HEK293 (cell line): ENCODE measurements around the gene IFNA7.

Experiments used
- KLF16 ChIP-seq: fragments of 450-650 bp; formaldehyde crosslinking; IDR thresholded peaks from 2 replicates; pipeline ENCODE4 v1.5.1; 2017; ENCODE audit warnings: missing biosample characterization, missing genetic modification characterization
- SP2 ChIP-seq: fragments of 450-650 bp; formaldehyde crosslinking; IDR thresholded peaks from 2 replicates; pipeline ENCODE4 v1.5.1; 2016; ENCODE audit warnings: missing biosample characterization, missing genetic modification characterization
- TCF7L2 ChIP-seq: IDR thresholded peaks from 2 replicates; pipeline ENCODE4 v1.6.1; 2011; ENCODE audit warnings: low read depth, mild to moderate bottlenecking, inconsistent platforms, low read length, moderate library complexity, borderline replicate concordance
- YY1 ChIP-seq: fragments of 450-650 bp; formaldehyde crosslinking; IDR thresholded peaks from 2 replicates; pipeline ENCODE4 v1.5.1; 2018; ENCODE audit warnings: missing biosample characterization, missing genetic modification characterization
- ZFHX2 ChIP-seq: fragments of 450-650 bp; formaldehyde crosslinking; conservative IDR thresholded peaks from 2 replicates; pipeline ENCODE4 v1.5.1; 2016; ENCODE audit warnings: missing biosample characterization, missing genetic modification characterization
- ZNF184 ChIP-seq: fragments of 450-650 bp; IDR thresholded peaks from 2 replicates; pipeline ENCODE4 v1.5.1; 2018; ENCODE audit warnings: missing biosample characterization, mild to moderate bottlenecking, missing genetic modification characterization
- ZNF707 ChIP-seq: fragments of 450-650 bp; formaldehyde crosslinking; IDR thresholded peaks from 2 replicates; pipeline ENCODE4 v1.5.1; 2016; ENCODE audit warnings: missing biosample characterization, missing genetic modification characterization
- TF ChIP-seq, protein P1 (sequence below): fragments of 450-650 bp; formaldehyde crosslinking; IDR thresholded peaks from 2 replicates; pipeline ENCODE4 v1.5.1; 2016; ENCODE audit warnings: missing biosample characterization, missing genetic modification characterization
- TF ChIP-seq, protein P2 (sequence below): fragments of 450-650 bp; formaldehyde crosslinking; IDR thresholded peaks from 2 replicates; pipeline ENCODE4 v1.5.1; 2016; ENCODE audit warnings: missing biosample characterization, missing genetic modification characterization
- TF ChIP-seq, protein P3 (sequence below): fragments of 450-650 bp; formaldehyde crosslinking; IDR thresholded peaks from 2 replicates; pipeline ENCODE4 v1.5.1; 2017; ENCODE audit warnings: missing biosample characterization, missing genetic modification characterization
- TF ChIP-seq, protein P4 (sequence below): fragments of 450-650 bp; formaldehyde crosslinking; IDR thresholded peaks from 2 replicates; pipeline ENCODE4 v1.5.1; 2016; ENCODE audit warnings: missing biosample characterization, missing genetic modification characterization
- TF ChIP-seq, protein P5 (sequence below): fragments of 450-650 bp; formaldehyde crosslinking; IDR thresholded peaks from 2 replicates; pipeline ENCODE4 v1.5.1; 2017; ENCODE audit warnings: missing biosample characterization, missing genetic modification characterization
- TF ChIP-seq, protein P6 (sequence below): IDR thresholded peaks from 2 replicates; pipeline ENCODE4 v1.6.1; 2011; ENCODE audit warnings: mild to moderate bottlenecking, low read depth, low read length, borderline replicate concordance

DNA sequence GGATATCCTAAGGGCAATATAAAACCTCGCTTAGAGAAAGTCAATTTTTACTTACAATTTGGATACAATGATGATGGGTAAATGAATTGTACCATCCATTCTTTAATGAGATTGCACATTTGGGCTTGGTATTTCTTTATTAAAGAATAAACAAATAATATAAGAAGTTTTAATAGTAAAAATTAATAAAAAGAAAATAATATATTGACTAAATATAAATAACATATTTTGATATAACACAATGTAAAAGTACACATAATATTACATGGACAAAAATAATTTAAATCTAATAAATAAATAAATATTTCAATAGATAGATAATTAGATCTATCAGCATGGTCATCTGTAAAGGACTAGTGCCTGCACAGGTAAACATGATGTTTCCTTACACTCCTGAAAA is 36.5 kb downstream of the IFNA7 start:
- no peak for TF ChIP-seq ZNF184 (tag by site-specific recombination)
- TF ChIP-seq SP2 (tag by site-specific recombination) = no peak
- TF ChIP-seq, protein P1, sequence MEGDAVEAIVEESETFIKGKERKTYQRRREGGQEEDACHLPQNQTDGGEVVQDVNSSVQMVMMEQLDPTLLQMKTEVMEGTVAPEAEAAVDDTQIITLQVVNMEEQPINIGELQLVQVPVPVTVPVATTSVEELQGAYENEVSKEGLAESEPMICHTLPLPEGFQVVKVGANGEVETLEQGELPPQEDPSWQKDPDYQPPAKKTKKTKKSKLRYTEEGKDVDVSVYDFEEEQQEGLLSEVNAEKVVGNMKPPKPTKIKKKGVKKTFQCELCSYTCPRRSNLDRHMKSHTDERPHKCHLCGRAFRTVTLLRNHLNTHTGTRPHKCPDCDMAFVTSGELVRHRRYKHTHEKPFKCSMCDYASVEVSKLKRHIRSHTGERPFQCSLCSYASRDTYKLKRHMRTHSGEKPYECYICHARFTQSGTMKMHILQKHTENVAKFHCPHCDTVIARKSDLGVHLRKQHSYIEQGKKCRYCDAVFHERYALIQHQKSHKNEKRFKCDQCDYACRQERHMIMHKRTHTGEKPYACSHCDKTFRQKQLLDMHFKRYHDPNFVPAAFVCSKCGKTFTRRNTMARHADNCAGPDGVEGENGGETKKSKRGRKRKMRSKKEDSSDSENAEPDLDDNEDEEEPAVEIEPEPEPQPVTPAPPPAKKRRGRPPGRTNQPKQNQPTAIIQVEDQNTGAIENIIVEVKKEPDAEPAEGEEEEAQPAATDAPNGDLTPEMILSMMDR (tag by site-specific recombination) = no peak
- TF ChIP-seq, protein P2, sequence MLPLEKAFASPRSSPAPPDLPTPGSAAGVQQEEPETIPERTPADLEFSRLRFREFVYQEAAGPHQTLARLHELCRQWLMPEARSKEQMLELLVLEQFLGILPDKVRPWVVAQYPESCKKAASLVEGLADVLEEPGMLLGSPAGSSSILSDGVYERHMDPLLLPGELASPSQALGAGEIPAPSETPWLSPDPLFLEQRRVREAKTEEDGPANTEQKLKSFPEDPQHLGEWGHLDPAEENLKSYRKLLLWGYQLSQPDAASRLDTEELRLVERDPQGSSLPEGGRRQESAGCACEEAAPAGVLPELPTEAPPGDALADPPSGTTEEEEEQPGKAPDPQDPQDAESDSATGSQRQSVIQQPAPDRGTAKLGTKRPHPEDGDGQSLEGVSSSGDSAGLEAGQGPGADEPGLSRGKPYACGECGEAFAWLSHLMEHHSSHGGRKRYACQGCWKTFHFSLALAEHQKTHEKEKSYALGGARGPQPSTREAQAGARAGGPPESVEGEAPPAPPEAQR = no peak
- no peak for TF ChIP-seq ZNF707 (tag by site-specific recombination)
- TF ChIP-seq YY1 = no peak
- TF ChIP-seq KLF16 (tag by site-specific recombination) = no peak
- no peak for TF ChIP-seq ZFHX2
- TF ChIP-seq, protein P3, sequence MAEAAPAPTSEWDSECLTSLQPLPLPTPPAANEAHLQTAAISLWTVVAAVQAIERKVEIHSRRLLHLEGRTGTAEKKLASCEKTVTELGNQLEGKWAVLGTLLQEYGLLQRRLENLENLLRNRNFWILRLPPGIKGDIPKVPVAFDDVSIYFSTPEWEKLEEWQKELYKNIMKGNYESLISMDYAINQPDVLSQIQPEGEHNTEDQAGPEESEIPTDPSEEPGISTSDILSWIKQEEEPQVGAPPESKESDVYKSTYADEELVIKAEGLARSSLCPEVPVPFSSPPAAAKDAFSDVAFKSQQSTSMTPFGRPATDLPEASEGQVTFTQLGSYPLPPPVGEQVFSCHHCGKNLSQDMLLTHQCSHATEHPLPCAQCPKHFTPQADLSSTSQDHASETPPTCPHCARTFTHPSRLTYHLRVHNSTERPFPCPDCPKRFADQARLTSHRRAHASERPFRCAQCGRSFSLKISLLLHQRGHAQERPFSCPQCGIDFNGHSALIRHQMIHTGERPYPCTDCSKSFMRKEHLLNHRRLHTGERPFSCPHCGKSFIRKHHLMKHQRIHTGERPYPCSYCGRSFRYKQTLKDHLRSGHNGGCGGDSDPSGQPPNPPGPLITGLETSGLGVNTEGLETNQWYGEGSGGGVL (tag by site-specific recombination) = no peak
- no peak for TF ChIP-seq TCF7L2
- TF ChIP-seq, protein P4, sequence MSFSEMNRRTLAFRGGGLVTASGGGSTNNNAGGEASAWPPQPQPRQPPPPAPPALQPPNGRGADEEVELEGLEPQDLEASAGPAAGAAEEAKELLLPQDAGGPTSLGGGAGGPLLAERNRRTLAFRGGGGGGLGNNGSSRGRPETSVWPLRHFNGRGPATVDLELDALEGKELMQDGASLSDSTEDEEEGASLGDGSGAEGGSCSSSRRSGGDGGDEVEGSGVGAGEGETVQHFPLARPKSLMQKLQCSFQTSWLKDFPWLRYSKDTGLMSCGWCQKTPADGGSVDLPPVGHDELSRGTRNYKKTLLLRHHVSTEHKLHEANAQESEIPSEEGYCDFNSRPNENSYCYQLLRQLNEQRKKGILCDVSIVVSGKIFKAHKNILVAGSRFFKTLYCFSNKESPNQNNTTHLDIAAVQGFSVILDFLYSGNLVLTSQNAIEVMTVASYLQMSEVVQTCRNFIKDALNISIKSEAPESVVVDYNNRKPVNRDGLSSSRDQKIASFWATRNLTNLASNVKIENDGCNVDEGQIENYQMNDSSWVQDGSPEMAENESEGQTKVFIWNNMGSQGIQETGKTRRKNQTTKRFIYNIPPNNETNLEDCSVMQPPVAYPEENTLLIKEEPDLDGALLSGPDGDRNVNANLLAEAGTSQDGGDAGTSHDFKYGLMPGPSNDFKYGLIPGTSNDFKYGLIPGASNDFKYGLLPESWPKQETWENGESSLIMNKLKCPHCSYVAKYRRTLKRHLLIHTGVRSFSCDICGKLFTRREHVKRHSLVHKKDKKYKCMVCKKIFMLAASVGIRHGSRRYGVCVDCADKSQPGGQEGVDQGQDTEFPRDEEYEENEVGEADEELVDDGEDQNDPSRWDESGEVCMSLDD = no peak
- TF ChIP-seq, protein P5, sequence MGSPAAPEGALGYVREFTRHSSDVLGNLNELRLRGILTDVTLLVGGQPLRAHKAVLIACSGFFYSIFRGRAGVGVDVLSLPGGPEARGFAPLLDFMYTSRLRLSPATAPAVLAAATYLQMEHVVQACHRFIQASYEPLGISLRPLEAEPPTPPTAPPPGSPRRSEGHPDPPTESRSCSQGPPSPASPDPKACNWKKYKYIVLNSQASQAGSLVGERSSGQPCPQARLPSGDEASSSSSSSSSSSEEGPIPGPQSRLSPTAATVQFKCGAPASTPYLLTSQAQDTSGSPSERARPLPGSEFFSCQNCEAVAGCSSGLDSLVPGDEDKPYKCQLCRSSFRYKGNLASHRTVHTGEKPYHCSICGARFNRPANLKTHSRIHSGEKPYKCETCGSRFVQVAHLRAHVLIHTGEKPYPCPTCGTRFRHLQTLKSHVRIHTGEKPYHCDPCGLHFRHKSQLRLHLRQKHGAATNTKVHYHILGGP (tag by site-specific recombination) = no peak
- TF ChIP-seq, protein P6, sequence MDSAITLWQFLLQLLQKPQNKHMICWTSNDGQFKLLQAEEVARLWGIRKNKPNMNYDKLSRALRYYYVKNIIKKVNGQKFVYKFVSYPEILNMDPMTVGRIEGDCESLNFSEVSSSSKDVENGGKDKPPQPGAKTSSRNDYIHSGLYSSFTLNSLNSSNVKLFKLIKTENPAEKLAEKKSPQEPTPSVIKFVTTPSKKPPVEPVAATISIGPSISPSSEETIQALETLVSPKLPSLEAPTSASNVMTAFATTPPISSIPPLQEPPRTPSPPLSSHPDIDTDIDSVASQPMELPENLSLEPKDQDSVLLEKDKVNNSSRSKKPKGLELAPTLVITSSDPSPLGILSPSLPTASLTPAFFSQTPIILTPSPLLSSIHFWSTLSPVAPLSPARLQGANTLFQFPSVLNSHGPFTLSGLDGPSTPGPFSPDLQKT = no peak
